NOMO-1 (cell line): ENCODE results near the gene CCDC50.
A peak's percentile ranks its signal among the peaks of the same experiment; 100 is the strongest.

Experiments used
- DNase-seq, 2 experiments: peaks; one replicate each; lab custom pipeline; 2025; ENCODE audit not compliant: unreplicated experiment in 2 of 2; lab: John Stamatoyannopoulos, UW

The CCDC50 gene, protein sequence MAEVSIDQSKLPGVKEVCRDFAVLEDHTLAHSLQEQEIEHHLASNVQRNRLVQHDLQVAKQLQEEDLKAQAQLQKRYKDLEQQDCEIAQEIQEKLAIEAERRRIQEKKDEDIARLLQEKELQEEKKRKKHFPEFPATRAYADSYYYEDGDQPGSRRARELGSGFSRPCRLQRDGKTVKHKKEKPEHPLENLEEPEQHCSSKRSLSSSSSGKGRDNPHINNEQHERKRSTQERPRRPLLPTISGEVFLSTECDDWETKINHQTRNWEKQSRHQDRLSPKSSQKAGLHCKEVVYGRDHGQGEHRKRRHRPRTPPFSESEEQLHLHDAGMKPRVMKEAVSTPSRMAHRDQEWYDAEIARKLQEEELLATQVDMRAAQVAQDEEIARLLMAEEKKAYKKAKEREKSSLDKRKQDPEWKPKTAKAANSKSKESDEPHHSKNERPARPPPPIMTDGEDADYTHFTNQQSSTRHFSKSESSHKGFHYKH

DNA sequence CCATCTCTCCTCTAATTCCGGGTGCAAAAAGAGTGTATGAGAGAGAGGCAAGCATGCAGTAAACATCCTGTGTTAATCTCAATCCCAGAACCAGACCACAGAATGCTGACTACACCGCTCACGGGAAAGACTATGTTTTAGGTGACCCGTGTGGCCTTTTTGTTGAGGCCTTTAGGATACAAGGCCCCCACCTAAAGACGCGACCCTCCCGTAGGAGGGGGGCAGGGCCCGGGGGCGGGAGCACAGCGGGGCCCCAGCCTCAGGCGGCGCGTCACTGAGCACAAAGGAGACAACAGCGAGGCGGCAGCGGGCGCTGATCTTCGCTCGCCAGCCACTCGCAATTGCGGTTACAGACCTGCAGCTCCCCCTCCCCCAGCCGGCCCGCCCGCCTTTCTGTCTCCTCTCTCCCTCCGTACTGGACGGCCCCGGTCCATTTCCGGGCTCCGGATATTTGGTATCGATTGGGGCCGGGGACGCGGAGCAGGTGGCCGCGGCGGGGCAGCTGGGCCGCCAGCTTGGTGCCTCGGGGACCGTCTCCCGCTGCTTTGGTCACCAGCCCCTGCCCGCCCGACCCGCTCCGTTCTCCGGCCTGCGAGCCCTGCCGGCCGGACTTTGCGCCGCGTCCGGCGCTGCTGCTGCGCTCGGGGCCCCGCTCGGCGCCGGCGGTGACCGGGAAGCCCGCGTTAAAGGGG, at the start of gene CCDC50:
Gene CCDC50, plus strand, starts transcription at position 433 of the 692 bp plus-strand sequence. CDS start 281 bp downstream, outside the sequence.
- DNase-seq = peak; percentile 67 to 71

DNA sequence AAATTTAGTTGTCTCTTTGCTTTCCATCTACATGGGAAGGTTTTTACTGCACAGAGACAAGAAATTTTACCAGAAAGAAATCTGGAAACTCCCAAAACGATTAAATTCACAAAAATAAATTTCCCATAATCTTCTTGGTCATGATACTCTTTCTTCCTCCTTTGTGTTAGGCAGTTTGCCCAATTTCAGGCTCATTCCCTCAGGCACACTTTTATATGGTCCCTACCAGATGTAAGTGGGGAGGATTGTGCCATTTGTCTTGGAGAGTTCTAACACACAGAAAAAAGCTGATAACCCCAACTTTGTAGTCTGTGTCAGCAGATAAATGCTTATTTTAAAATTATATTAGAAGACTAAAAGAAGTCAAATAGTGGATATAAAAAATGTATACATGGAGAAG, 49.1 kb upstream of the CCDC50 start:
- no peak for DNase-seq

DNA sequence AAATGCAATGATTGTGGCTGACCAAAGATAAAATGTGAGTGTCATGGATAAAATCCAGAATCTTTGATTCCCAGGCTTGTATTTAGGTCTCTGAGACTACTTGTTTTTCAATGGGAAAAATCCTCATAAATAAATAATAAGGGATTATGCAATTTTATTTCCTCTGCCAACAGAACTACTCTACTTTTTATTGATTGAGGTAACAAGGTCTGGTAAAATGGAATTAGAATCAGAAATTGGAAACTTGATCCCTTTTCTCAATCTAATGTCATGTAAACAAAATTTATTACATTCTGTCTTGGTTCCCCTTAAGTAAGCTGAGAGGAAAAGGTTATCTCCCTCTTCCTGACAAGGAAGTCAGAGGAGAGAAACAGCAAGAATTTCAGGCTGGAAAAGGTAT, 48.3 kb upstream of the CCDC50 start:
- DNase-seq = no peak

DNA sequence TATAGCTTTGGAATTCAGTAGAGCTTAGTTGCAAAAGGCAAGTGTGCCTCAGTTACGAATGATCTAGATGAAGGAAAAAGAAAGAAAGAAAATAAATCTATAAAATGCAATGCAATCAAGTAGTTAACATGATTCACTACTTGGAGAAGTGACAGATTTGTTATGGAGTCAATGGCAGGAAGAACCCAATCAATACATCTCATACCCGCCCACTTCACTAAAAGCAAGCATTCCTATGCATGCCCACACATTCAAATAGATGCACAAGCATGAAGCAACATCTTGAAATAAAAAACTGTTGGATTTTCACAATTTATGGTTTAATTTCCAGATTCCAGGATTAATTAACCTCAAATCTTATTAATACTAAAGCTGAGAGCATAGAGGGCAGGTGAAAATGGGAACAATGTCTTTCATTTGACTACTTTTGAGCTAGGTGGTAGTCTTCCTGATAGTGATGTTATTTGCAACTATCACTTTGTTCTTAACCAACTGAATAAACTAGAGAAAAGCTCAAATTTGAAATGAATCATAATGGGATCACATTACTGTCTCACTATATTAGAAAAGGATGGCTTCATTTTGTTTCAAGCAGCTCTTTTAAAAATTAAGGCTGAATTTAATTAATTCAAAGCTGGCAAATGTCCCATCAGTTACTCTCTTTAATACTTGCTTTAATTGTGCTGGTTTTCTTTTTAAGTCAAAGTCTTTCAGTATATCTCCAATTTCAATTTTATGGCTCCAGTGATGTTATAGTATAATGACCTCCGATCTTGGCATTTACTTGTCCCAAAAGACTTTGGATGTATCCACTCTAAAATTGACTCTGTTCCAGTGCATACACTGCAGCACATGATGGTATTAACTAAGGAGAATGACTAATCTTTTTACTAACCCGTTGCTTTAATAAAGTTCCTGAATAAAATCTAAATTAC, 46.7 kb upstream of the CCDC50 start:
- DNase-seq = no peak

DNA sequence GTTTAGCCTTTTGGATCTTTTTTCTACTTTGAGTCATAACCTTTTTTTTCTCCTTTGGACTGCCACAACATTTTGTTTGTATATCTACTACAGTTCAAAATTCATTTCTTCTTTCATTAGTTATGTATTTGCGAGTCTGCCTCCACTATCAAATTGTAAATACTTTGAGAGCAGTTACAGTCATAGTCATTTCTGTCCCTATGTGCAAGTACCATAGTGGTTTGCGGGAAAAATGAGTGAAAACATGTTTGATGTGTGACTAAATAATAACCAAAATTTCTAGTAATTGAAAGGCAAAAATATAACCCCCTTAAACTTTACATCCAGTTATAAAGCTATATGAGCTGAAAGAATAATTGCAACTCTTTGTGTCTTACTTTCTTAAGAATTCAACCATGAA, 45.8 kb upstream of the CCDC50 start:
- DNase-seq = no peak

DNA sequence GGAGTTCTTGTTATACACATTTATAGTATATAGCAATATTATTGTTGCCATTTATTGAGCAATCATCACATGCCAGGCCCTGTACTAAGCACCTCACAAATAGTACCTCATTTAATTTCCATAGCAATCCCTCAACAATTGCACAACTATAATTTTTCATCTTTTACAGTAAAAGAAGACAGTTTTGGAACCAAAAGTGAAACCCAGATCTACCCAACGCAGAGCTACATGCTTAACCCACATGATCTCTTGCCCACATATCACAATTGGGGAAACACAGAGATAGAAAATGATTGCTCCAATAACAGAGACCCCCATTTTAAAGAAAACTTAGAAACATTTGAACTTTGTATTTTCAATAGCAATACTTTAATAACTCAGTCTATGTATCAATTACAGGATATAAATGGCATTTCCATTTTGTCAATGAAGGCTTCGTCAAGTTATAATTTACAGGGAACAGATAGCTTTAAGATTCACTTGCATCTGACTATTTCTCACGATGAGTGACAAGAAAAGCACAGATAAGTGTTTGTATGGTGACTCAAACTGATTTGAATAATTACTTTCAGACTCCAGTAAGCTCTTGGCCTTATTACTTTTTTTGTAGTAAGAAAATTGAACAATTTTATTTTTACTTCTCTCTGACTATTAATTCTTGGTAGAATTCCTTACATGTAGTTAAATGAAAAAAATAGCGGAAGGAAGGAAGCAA, 38.7 kb upstream of the CCDC50 start:
- peak; percentile 42 to 81 for DNase-seq

DNA sequence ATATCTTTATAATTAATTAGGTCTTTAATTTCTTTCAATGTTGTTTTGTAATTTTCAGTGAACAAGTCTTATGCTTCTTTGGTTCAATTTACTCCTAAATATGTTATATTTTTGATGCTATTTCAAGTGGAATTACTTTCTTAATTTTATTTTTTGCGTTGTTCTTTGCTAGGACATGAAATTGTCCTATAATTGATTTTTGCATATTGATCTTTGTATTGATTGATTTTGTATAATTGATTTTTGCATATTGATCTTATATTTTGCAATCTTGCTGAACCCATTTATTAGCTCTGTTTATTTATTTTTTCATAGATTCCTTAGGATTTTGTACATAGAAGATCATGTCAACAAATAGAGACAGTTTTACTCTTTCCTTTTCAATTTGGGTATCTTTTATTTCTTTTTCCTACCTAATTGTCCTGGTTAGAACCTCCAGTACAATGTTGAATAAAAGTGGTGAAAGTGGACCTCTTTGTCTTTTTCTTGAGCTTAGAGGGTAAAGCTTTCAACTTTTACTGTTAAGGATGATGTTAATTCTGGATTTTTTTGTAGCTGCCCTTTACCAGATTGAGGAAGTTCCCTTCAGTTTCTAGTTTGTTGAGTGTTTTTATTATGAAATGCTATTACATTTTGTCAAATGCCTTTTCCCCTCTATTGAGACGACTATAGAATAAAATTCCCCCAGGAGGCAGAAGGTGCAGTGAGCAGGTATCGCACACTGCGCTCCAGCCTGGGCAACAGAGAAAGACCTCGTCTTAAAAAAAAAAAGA, 36.8 kb upstream of the CCDC50 start:
- DNase-seq = peak; percentile 72 to 76

DNA sequence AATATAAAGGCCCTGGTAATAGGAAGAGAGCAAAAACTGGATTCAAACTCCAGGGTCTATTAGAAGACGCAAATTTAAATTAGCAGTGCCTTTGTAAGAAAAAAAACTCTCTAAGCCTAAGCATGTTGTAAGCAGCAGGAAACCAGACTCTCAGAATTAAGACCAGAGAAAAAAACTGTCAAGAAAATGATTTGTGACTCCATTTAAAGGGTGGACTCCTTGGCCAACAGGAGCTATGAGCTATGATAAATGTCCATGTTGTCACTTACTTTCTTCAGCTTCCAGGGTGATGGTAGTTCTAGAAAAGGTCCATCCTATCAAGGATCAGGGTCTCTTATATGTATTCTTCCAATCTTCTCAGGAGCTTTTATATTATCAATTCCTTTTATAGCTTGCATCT, 34.9 kb upstream of the CCDC50 start:
- DNase-seq = peak in 1 of 2 experiments; percentile 45

DNA sequence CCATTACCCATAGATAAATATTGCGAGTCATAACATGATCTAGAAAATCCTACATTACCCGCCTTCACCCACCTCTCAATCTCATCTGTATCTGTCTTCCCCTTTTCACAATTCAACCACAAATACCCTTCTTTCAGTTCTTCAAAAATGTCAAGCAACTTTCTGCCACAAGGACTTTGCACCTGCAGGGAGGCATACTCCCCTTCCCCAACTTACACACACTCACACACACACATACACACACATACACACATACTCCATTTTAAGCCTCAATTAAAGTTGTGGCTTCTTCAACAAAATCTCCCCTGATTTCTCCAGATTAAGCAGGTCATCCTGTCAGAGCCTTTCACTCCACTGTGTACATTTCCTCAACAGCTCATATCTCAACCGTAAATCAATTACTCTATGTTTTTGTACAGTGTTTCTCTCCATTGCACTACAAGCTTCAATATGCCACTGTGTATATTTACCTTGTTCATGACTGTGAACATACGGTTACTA, 33.1 kb upstream of the CCDC50 start:
- peak; percentile 84 to 94 for DNase-seq

DNA sequence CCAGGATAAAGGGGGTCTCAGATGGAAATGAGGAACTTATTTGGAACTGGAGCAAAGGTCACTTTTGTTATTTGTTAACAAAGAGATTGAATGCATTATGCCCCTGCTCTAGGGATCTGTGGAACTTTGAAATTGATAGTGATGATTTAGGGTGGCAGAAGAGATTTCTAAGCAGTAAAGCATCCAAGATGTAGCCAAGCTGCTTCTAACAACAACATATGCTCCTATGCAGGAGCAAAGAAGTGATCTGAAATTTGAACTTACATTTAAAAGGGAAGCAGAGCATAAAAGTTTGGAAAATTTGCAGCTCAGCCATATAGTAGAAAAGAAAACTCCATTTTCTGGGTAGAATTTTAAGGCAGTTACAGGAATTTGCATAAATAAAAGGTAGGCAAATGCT, 30.3 kb upstream of the CCDC50 start:
- DNase-seq = no peak

DNA sequence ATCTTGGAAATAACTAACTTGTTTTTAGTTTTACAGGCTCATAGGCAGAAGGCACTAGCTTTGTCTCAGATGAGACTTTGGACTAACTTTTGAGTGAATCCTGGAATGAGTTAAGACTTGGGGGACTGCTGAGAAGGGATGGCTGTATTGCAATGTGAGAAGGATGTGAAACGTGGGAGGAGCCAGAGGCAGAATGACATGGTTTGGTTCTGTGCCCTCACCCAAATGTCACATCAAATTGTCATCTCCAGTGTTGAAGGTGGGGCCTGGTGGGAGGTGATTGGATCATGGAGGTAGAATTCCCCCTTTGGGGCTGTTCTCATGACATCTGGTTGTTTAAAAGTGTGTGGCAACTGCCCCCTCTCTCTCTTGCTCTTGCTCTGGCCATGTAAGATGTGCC, 28.8 kb upstream of the CCDC50 start:
- no peak for DNase-seq

DNA sequence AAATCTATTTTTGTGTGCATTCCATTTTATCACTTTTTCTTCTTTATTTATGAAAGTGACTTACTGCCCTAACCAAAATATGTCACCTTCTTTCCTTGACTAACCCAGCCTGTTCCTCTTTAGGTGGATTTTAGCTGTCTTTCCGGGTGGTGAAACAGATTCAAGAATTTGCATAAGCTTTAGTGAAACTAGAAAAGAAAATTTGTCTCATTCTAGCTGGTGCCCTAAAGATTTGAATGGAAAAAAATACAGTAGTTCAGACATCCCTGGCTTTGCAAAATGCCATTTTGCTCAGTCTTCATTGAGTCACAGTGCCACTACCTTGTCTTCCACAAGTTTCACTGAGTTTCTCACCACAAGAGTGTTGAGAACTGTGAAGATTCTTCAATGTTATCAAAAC, 28.2 kb upstream of the CCDC50 start:
- DNase-seq = peak; percentile 63 to 66

DNA sequence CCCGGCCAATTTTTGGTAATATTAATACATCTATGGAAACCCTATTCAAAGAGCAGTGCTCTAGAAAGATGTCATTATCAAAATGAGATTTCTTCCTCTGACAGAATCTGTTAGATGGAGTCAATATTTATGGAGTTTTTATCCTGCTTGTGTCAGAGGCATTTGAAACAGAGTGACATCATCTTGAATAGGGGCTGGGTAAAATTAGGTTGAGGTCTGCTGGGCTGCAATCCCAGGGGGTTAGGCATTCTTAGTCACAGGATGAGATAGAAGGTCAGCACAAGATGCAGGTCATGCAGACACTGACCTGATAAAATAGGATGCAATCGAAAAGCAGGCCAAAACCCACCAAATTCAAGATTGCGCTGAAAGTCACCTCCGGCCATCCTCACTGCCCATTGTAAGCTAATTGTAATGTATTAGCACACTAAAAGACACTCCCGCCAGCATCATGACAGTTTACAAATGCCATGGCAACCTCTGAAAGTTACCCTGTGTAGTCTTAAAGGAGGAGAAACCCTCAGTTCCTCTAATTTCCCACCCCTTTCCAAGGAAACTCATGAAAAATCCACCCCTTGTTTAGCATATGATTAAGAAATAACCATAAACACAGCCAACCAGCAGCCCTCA, 27.3 kb upstream of the CCDC50 start:
- no peak for DNase-seq

DNA sequence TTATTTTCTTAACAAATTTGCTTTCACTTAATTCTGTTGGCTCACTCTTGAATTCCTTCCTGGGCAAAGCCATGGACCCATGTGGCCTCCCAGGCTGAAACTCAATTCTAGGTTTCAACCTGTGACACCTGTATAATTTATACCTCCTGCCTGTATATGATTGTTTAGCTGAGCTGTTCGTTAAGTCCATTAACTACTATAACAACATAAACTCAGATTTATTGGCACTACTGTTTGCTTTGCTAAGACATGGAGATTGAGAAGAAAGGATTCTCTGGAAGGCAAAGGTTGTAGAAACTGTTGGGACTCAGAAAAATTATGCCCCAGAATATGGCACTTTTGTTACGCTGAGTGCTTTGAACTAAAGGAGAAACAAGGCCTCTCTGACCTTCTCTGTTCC, 26.7 kb upstream of the CCDC50 start:
- DNase-seq = no peak

DNA sequence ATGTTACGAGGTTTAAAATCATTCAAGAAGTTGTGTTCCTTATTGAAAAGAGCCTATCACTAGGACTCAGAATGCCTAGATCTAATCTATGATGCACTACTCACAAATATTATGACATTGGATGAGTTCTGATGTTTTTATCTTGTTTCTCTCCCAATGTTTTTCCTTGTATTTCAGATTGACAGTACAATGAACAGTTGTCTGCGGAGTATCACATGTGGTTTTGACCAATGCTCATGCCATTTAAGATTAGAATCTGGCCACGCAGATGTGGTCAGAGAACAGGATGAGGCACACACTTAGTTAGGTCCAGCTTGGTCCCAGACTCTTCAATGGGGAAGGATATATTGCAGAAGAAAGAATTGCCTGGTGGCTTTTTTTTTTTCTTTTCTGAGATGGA, 25.6 kb upstream of the CCDC50 start:
- no peak for DNase-seq

DNA sequence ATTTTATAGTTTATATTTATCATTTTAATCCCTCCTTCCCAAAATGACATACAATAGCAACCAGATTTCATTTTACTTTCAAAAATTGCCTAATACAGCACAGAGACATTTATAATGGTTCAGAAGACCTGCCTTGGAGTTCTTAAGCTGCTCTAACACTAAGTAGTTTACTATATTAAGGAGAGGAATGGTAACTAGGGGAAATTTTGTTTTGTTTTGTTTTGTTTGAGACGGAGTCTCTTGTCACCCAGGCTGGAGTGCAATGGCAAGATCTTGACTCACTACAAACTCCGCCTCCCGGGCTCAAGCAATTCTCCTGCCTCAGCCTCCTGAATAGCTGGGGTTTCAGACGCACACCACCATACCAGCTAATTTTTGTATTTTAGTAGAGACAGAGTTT, 22.8 kb upstream of the CCDC50 start:
- DNase-seq = no peak

DNA sequence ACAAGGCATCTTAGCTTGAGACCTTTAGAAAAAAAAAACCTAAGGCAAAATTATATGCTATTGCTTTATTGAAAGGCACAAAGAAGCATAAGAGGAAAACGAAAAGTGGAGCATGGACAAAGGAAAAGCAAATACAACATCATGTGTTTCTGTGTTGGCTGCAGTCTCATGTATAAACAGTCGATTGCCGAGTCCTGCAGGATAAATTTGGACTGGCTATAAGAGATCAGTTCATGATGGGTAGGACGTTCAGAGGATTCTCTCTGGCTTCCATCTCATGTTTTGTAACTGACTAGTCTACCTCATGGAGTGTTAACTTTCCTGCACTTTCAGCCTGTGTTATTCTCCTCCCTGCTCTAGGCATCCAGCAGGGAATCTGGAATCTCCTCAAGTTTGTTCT, 21.9 kb upstream of the CCDC50 start:
- no peak for DNase-seq

DNA sequence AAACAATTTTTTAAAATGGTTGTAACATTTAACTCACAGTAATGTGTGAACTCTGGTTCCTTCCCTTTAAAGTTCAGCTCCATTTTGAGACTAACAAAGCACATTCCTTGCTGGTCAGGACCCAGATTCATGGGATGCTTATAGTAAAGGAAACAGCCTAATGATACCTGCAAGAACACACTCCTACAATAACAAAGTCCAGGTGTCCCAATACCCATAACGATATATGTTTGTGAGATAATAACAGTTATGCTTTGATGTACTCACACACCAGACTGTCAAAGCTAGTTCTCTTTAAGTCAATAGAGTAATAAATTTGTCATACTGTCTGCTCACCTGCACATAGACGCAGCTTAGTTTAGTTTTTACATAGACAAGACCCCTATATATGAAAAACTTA, 15.9 kb upstream of the CCDC50 start:
- DNase-seq = no peak

DNA sequence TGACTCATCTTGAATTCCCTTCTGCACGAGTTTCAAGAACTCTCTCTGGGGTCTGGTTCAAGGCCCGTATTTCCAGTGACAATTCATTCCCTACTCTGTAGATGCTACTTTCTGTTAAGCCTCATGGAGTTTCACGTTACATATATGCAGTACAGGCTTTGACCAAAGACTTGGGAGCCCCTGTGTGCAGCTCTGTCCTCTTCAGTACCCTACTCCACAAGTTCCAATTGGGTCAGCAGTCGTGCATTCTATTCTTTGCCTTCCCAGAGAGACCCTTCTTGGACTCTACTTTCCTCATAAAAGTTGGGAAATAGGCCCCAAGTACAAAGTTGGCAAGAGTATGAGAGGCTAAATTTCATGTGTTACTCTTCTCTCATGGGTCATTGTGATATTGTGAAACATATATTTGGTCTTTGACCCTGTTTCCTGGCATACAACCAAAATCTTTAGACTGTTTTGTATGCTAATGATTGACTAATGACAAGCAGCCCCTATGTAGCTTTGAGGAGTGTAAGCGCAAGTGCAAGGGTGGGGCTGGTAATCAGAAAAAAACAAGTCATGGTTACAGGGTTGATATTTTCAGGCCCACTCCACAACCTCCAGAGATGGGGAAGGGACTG, 15.0 kb upstream of the CCDC50 start:
- no peak for DNase-seq
